Measurements from ENCODE around the gene PCDHGB3. TPM values are rescaled to one million over a fixed set of nuclear protein-coding genes. Genes with fewer than 3 reads are reported as not detected.
A peak's percentile ranks its signal among the peaks of the same experiment; 100 is the strongest.

PCDHGB3 gene
- total and polyA plus RNA-seq, 2 donors (not counting 1 experiment from before 2014, with no cell fraction given), result 0.52 to 3.8 TPM

DNA sequence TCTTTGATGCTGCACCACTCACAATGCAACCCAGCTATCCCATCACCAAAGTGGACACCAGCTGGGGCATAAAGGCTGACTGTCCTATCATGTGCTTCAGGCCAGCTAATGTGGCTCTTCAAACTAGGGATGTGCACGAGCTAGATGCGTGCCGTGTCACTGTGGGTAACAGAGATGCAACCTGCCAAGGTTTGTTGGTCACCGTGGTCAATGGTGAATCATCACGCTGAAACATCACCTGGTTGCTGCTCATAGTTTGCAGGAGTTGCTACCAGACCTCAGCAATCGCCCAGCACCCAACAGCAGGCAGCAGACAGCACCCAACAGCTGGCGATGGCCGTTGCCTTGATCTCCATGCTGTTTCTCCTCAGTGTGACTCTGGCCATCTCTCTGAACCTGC, 41.8 kb upstream of the PCDHGB3 start:
- 89% methylated on average over 8 of the region's 8 CpGs for WGBS (ENCODE audit: insufficient coverage)
- intact Hi-C loops (cut with micrococcal nuclease), result loop anchor here (10.0 kb wide), 4 partner anchors 87 to 1223 kb away; partner anchors contain the start of genes APBB3, GNPDA1, PCDHGA10 and PCDHGB7
- Mint-ChIP-seq H3K9me3 (ENCODE audit: insufficient read depth) (no peaks in the 10 kb centered on the region), H3K4me3 (no peak overlapping the region), H3K4me1 (peaks cover 5% of the 10 kb centered on the region), H3K27me3 (peaks cover 51% of the 10 kb centered on the region), H3K27ac (no peak overlapping the region)
- TF ChIP-seq, protein P1, sequence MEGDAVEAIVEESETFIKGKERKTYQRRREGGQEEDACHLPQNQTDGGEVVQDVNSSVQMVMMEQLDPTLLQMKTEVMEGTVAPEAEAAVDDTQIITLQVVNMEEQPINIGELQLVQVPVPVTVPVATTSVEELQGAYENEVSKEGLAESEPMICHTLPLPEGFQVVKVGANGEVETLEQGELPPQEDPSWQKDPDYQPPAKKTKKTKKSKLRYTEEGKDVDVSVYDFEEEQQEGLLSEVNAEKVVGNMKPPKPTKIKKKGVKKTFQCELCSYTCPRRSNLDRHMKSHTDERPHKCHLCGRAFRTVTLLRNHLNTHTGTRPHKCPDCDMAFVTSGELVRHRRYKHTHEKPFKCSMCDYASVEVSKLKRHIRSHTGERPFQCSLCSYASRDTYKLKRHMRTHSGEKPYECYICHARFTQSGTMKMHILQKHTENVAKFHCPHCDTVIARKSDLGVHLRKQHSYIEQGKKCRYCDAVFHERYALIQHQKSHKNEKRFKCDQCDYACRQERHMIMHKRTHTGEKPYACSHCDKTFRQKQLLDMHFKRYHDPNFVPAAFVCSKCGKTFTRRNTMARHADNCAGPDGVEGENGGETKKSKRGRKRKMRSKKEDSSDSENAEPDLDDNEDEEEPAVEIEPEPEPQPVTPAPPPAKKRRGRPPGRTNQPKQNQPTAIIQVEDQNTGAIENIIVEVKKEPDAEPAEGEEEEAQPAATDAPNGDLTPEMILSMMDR (IDR thresholded peaks at IDR 0.05), result no peak
- TF ChIP-seq EZH2 (IDR thresholded peaks at IDR 0.05; ENCODE audit: borderline replicate concordance, insufficient read depth, low read depth, low read length, poor library complexity, severe bottlenecking), result no peak
- H3K4me3 ChIP-seq (ENCODE audit: control extremely low read depth in 1 of 5, extremely low read depth in 1 of 5, insufficient read depth in 1 of 5, low read depth in 2 of 5, low read length in 4 of 5), result no peak overlapping the region
- no peak overlapping the region for H3K27ac ChIP-seq (ENCODE audit: low read length in 2 of 2)
- no peak overlapping the region for H3K9ac ChIP-seq (ENCODE audit: low read length)
- no peak overlapping the region for H2AFZ ChIP-seq (ENCODE audit: insufficient read depth, low read depth, low read length, poor library complexity, severe bottlenecking)
- CTCF ChIA-PET, result interaction anchor here (0.9 to 6.9 kb wide), 4 partner anchors 8 to 236 kb away, joined by 3 to 30 read pairs (median 4); no protein-coding TSS in a partner anchor
- peaks cover 10 to 54% (median 34%) of the 10 kb centered on the region in 3 donors for H3K9me3 ChIP-seq (ENCODE audit: control extremely low read depth in 1 of 3, control insufficient read depth in 2 of 3, insufficient read depth in 1 of 3, low read length in 2 of 3)
- POLR2A ChIA-PET, result no interaction called here
- peaks cover 3 to 8% of the 10 kb centered on the region in 2 donors for H3K4me1 ChIP-seq (ENCODE audit: control insufficient read depth in 2 of 2, insufficient read depth in 2 of 2, low read length in 2 of 2)
- no peak for DNase-seq
- no peak overlapping the region for H3K4me2 ChIP-seq (replicated peaks; ENCODE audit: low read depth, low read length, poor library complexity, severe bottlenecking)
- H4K20me1 ChIP-seq (ENCODE audit: control insufficient read depth, insufficient read depth, low read length, poor library complexity, severe bottlenecking), result no peaks in the 10 kb centered on the region
- peaks cover 0 to 45% (median 20%) of the 10 kb centered on the region in 4 experiments for H3K27me3 ChIP-seq (replicated peaks in 1 of 4; ENCODE audit: control extremely low read depth in 1 of 4, control insufficient read depth in 3 of 4, insufficient read depth in 4 of 4, low read length in 3 of 4)
- no peaks in the 10 kb centered on the region for H3K36me3 ChIP-seq (replicated peaks in 1 of 2; ENCODE audit: control extremely low read depth in 1 of 2, control insufficient read depth in 1 of 2, extremely low read depth in 1 of 2, insufficient read depth in 2 of 2, low read length in 1 of 2)
- no peak for ATAC-seq (ENCODE audit: low read depth)
- no peaks in the 10 kb centered on the region for H3K79me2 ChIP-seq (ENCODE audit: control insufficient read depth, insufficient read depth, low read length)

DNA sequence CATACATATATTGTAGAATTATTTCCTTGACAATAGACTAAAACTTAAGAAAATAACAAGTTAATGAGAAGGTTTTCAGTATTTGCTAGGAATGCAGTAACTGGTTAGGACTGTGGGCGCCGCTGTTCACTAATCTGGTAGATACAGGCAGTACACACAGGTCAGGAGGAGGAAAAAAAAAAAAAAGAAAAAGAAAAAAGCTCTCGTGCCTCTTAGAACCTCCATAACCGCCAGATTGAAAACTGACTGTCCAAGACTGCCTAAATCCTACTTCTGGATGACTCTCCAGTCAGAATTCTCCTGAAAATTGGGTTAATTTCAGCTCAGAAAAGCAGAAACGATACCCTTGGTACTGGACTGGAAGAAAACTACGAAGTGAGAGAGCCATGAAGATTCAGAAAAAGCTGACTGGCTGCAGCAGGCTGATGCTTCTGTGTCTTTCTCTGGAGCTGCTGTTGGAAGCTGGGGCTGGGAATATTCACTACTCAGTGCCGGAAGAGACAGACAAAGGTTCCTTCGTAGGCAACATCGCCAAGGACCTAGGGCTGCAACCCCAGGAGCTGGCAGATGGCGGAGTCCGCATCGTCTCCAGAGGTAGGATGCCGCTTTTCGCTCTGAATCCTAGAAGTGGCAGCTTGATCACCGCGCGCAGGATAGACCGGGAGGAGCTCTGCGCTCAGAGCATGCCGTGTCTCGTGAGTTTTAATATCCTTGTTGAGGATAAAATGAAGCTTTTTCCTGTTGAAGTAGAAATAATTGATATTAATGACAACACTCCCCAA, 39.6 kb upstream of the PCDHGB3 start, which contains the start of gene PCDHGA1:
Gene PCDHGA1, plus strand, starts transcription at position 216 of the 782 bp plus-strand sequence.
- 37% methylated on average over 12 of the region's 21 CpGs for WGBS (ENCODE audit: insufficient coverage)
- POLR2A ChIA-PET, result no interaction called here
- H3K4me3 ChIP-seq (ENCODE audit: control extremely low read depth in 1 of 5, extremely low read depth in 1 of 5, insufficient read depth in 1 of 5, low read depth in 2 of 5, low read length in 4 of 5), result peak within 1 kb of the TSS in 2 of 5 experiments; percentile 15 to 30
- intact Hi-C loops (cut with micrococcal nuclease), result no loop called here
- H3K9ac ChIP-seq (ENCODE audit: low read length), result no peak within 1 kb of the TSS
- H3K4me3 Mint-ChIP-seq, result peak within 1 kb of the TSS; percentile 37
- ATAC-seq (ENCODE audit: low read depth), result peak; percentile 41
- no peaks in the 10 kb centered on the region for H3K79me2 ChIP-seq (ENCODE audit: control insufficient read depth, insufficient read depth, low read length)
- H3K4me1 Mint-ChIP-seq, result peaks cover 7% of the 10 kb centered on the region
- H3K27ac ChIP-seq (ENCODE audit: low read length in 2 of 2), result no peak within 1 kb of the TSS
- peaks cover 3 to 8% of the 10 kb centered on the region in 2 donors for H3K4me1 ChIP-seq (ENCODE audit: control insufficient read depth in 2 of 2, insufficient read depth in 2 of 2, low read length in 2 of 2)
- peak within 1 kb of the TSS; percentile 39 for H3K4me2 ChIP-seq (replicated peaks; ENCODE audit: low read depth, low read length, poor library complexity, severe bottlenecking)
- H3K36me3 ChIP-seq (replicated peaks in 1 of 2; ENCODE audit: control extremely low read depth in 1 of 2, control insufficient read depth in 1 of 2, extremely low read depth in 1 of 2, insufficient read depth in 2 of 2, low read length in 1 of 2), result no peaks in the 10 kb centered on the region
- H3K9me3 ChIP-seq (ENCODE audit: control extremely low read depth in 1 of 3, control insufficient read depth in 2 of 3, insufficient read depth in 1 of 3, low read length in 2 of 3), result peaks cover 10 to 58% (median 38%) of the 10 kb centered on the region in 3 donors
- peaks cover 4% of the 10 kb centered on the region for H3K9me3 Mint-ChIP-seq (ENCODE audit: insufficient read depth)
- CTCF ChIA-PET, result interaction anchor here (0.9 to 6.9 kb wide), 6 partner anchors 10 to 277 kb away, joined by 3 to 30 read pairs (median 4); partner anchors contain the start of genes PCDHGA3, PCDHGB1 and TAF7
- H3K27me3 ChIP-seq (replicated peaks in 1 of 4; ENCODE audit: control extremely low read depth in 1 of 4, control insufficient read depth in 3 of 4, insufficient read depth in 4 of 4, low read length in 3 of 4), result peaks cover 0 to 55% (median 35%) of the 10 kb centered on the region in 4 experiments
- H4K20me1 ChIP-seq (ENCODE audit: control insufficient read depth, insufficient read depth, low read length, poor library complexity, severe bottlenecking), result no peaks in the 10 kb centered on the region
- H2AFZ ChIP-seq (ENCODE audit: insufficient read depth, low read depth, low read length, poor library complexity, severe bottlenecking), result peak within 1 kb of the TSS; percentile 36
- peaks cover 72% of the 10 kb centered on the region for H3K27me3 Mint-ChIP-seq
- peak; percentile 27 for DNase-seq
- TF ChIP-seq EZH2 (IDR thresholded peaks at IDR 0.05; ENCODE audit: borderline replicate concordance, insufficient read depth, low read depth, low read length, poor library complexity, severe bottlenecking), result no peak
- TF ChIP-seq, protein P1 (IDR thresholded peaks at IDR 0.05), result peak; percentile 36
- no peak within 1 kb of the TSS for H3K27ac Mint-ChIP-seq
